SJSA1 (cell line): ENCODE data around the gene STAG2. TPM values are rescaled to one million over a fixed set of nuclear protein-coding genes. Genes with fewer than 3 reads are reported as not detected.
"Not testable (repeated sequence)": the region's sequence is repeated elsewhere in the genome, so short reads cannot be mapped to it uniquely, and the experiment has no call there.

Source experiments
- DNase-seq, 2 experiments: peaks; one replicate each; pipeline ENCODE4 v3.0.0-alpha.2; 2015 to 2020; ENCODE audit warnings: low spot score in 2 of 2, low read depth in 1 of 2
- H3K27ac ChIP-seq: fragments of 250-450 bp; sonication (Bioruptor Pico); 2 replicates; pipeline ENCODE4 v1.5.1; 2020; ENCODE audit warnings: mild to moderate bottlenecking, moderate library complexity
- H3K27me3 ChIP-seq: fragments of 250-450 bp; sonication (Bioruptor Pico); replicated peaks from 2 replicates; pipeline ENCODE4 v1.5.1; 2020; ENCODE audit warnings: mild to moderate bottlenecking, moderate library complexity
- H3K36me3 ChIP-seq: fragments of 250-450 bp; sonication (Bioruptor Pico); 2 replicates; pipeline ENCODE4 v1.5.1; 2020; ENCODE audit warnings: mild to moderate bottlenecking
- H3K4me1 ChIP-seq: fragments of 250-450 bp; sonication (Bioruptor Pico); replicated peaks from 2 replicates; pipeline ENCODE4 v1.6.1; 2021; ENCODE audit warnings: mild to moderate bottlenecking
- H3K4me3 ChIP-seq: fragments of 250-450 bp; sonication (Bioruptor Pico); 2 replicates; pipeline ENCODE4 v1.5.1; 2020; ENCODE audit warnings: mild to moderate bottlenecking
- H3K9me3 ChIP-seq: fragments of 250-450 bp; sonication (Bioruptor Pico); replicated peaks from 2 replicates; pipeline ENCODE4 v1.5.1; 2020; ENCODE audit warnings: mild to moderate bottlenecking
- total RNA-seq: library from RNA; depleted of rRNA; stranded (reverse); fragments of >200 nt; shearing (Covaris generic); gene quantifications from 2 replicates; pipeline ENCODE4 v1.2.3, GENCODE V29; 2014

The STAG2 gene
- total RNA-seq, 1 experiment from 2014 or later: 103 TPM

DNA sequence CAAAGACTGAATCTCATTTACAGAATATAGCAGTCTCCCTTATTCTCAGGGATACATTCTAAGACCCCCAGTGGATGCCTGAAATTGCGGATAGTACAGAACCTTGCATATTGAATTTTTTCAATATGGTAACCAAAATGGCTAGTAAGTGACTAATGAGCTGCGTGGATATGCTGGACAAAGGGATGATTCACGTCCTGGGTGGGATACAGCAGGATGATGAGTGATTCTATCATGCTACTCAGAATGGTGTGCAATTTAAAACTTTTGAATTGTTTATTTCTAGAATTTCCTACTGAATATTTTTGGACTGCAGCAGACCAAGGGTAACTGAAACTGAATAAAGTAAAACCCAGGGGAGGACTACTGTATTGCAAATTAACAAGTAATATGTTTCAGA is 66.7 kb downstream of the STAG2 start:
- no peaks in the 10 kb centered on the region for H3K27me3 ChIP-seq
- no peak overlapping the region for H3K4me3 ChIP-seq
- H3K4me1 ChIP-seq: peaks cover 11% of the 10 kb centered on the region
- no peaks in the 10 kb centered on the region for H3K9me3 ChIP-seq
- peaks cover 6% of the 10 kb centered on the region; the same call in 1 of the 2 replicates for H3K36me3 ChIP-seq
- peak; percentile 11 to 43 for DNase-seq
- no peak overlapping the region; the same call in 1 of the 2 replicates for H3K27ac ChIP-seq

- Histone ChIP-seq H3K27ac (no peak overlapping the region), H3K27me3 (no peaks in the 10 kb centered on the region), H3K4me1 (peaks cover 7% of the 10 kb centered on the region; the same call in 1 of the 2 replicates), H3K4me3 (no peak overlapping the region), H3K36me3 (peaks cover 9% of the 10 kb centered on the region; the same call in 1 of the 2 replicates), H3K9me3 (no peaks in the 10 kb centered on the region)
- DNase-seq: no peak
Observed at GRCh38 chrX:124030520-124030919, 69.0 kb downstream of the STAG2 start.

- Histone ChIP-seq H3K36me3 (peaks cover 9% of the 10 kb centered on the region; the same call in 1 of the 2 replicates), H3K9me3 (no peaks in the 10 kb centered on the region), H3K4me3 (no peak overlapping the region), H3K4me1 (no peaks in the 10 kb centered on the region; the same call in 1 of the 2 replicates), H3K27me3 (no peaks in the 10 kb centered on the region), H3K27ac (no peak overlapping the region)
- peak in 1 of 2 experiments; percentile 29 for DNase-seq
Observed at GRCh38 chrX:124033821-124034220, 72.3 kb downstream of the STAG2 start.

- Histone ChIP-seq H3K9me3 (no peaks in the 10 kb centered on the region), H3K36me3 (peaks cover 5% of the 10 kb centered on the region; the same call in 1 of the 2 replicates), H3K27ac (no peak overlapping the region), H3K4me3 (no peak overlapping the region), H3K4me1 (no peaks in the 10 kb centered on the region; the same call in 1 of the 2 replicates), H3K27me3 (no peaks in the 10 kb centered on the region)
- DNase-seq: no peak
Observed at GRCh38 chrX:124035657-124036056, 74.2 kb downstream of the STAG2 start.

DNA sequence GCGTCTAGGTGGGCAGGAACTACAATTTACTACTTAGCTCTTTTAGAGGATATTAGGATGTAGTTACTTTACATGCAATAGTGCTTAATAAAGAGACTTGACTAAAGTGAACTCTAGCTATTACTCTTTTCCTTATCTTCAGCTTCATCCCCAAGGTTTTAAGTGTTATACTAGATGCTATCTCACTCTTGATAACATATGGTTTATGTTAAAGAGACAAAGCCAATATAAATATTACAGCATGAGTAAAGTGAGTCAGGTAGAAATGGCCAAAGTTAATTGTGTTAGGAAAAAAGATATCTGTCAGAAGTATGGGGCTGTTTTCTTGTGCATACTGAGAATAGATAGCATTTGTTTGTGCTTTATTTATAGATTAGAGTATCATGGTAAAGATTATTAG is 80.5 kb downstream of the STAG2 start:
- Histone ChIP-seq H3K27me3 (no peaks in the 10 kb centered on the region), H3K4me1 (no peaks in the 10 kb centered on the region)
- no peak for DNase-seq

DNA sequence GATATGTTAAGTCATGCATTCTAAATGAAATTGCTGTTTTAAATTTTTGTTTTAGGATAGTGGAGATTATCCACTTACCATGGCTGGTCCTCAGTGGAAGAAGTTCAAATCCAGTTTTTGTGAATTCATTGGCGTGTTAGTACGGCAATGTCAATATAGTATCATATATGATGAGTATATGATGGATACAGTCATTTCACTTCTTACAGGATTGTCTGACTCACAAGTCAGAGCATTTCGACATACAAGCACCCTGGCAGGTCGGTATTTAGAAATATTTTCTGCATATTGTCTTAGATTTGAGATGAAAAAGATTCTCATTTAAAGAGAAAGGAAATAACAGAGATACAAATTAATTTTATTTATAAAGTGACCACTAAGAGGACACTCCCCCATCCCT is 83.6 kb downstream of the STAG2 start:
- no peak for DNase-seq
- H3K9me3 ChIP-seq: no peaks in the 10 kb centered on the region
- no peak overlapping the region for H3K4me3 ChIP-seq
- no peaks in the 10 kb centered on the region for H3K27me3 ChIP-seq
- H3K36me3 ChIP-seq: 0 out of 2 replicates have a peak, but pooled peaks cover 7% of the 10 kb centered on the region
- no peaks in the 10 kb centered on the region for H3K4me1 ChIP-seq
- no peak overlapping the region for H3K27ac ChIP-seq

More for the DNA sequence above, 80.5 kb downstream of the STAG2 start:
- no peak overlapping the region for H3K27ac ChIP-seq
- no peaks in the 10 kb centered on the region for H3K9me3 ChIP-seq
- H3K4me3 ChIP-seq: no peak overlapping the region
- H3K36me3 ChIP-seq: 0 out of 2 replicates have a peak, but pooled peaks cover 7% of the 10 kb centered on the region

DNA sequence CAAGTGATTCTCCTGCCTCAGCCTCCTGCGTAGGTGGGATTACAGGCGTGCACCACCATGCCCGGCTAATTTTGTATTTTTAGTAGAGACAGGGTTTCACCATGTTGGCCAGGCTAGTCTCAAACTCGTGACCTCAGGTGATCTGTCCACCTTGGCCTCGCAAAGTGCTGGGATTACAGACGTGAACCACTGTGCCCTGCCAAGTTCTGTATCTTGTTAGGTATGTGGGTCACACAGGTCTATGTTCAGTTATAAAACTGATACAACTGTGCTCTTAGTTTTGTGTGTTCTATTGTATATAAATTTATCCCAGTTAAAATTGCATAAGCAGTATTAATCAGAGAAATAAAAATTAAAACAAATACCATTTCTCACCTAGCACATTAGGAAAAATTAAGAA is 122.9 kb downstream of the STAG2 start:
- H3K9me3 ChIP-seq, H3K36me3 ChIP-seq, DNase-seq, H3K4me1 ChIP-seq, H3K4me3 ChIP-seq, H3K27me3 ChIP-seq, H3K27ac ChIP-seq: not testable (repeated sequence)

GRCh38 chrX:124085063-124085462 is 123.6 kb downstream of the STAG2 start:
- peaks cover 11% of the 10 kb centered on the region for H3K36me3 ChIP-seq
- no peak overlapping the region for H3K27ac ChIP-seq
- no peaks in the 10 kb centered on the region for H3K9me3 ChIP-seq
- DNase-seq: no peak
- H3K27me3 ChIP-seq: no peaks in the 10 kb centered on the region
- H3K4me1 ChIP-seq: no peaks in the 10 kb centered on the region
- H3K4me3 ChIP-seq: no peak overlapping the region

- Histone ChIP-seq H3K36me3 (peaks cover 21% of the 10 kb centered on the region), H3K9me3 (no peaks in the 10 kb centered on the region), H3K27ac (no peak overlapping the region), H3K4me3 (no peak overlapping the region), H3K27me3 (no peaks in the 10 kb centered on the region), H3K4me1 (no peaks in the 10 kb centered on the region)
- no peak for DNase-seq
Observed at GRCh38 chrX:124086411-124086810, 124.9 kb downstream of the STAG2 start.

GRCh38 chrX:124087000-124087746 is 125.7 kb downstream of the STAG2 start:
- Histone ChIP-seq H3K9me3 (no peaks in the 10 kb centered on the region), H3K27me3 (no peaks in the 10 kb centered on the region), H3K36me3 (peaks cover 22% of the 10 kb centered on the region), H3K4me3 (no peak overlapping the region), H3K27ac (no peak overlapping the region), H3K4me1 (no peaks in the 10 kb centered on the region)
- DNase-seq: no peak

DNA sequence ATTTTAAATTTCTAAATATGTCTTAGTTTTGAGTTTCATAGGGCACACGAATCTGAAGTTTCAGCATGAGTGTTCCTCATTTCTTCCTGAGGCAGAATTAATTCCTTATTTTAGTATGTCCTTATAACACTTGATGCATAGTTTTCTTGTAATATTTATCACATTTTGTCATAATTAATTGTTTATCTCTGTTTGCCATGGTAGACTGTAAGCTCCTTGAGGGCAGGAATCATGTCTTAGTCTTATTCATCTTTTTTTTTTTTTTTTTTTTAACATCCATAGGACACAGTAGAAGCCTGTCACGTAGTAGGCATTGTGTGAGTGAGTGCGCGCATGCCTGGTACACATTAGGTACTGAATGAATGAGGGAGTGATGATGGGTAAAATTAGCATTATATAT is 131.7 kb downstream of the STAG2 start:
- no peak overlapping the region for H3K4me3 ChIP-seq
- H3K27me3 ChIP-seq: no peaks in the 10 kb centered on the region
- H3K27ac ChIP-seq: no peak overlapping the region
- no peaks in the 10 kb centered on the region for H3K4me1 ChIP-seq
- H3K36me3 ChIP-seq: peaks cover 18% of the 10 kb centered on the region
- no peak for DNase-seq
- no peaks in the 10 kb centered on the region for H3K9me3 ChIP-seq

DNA sequence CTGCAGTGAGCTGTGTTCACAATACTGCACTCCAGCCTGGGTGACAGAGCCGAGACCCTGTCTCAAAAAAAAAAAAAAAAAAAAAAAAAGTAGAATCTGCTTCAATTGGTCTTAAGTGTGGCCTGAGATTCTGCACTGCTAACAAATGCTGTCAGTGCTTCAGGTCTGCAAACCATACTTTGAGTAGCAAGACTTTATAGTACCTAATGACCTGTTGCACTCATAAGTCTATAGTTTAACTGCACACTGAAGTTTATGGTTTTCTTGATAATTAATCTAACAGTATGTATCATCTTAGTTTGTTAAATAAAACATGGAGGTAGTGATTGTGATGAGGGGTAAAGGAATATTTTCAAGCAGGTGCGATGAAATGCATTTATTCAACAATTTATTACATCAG is 135.6 kb downstream of the STAG2 start:
- Histone ChIP-seq H3K27me3 (no peaks in the 10 kb centered on the region), H3K27ac (no peak overlapping the region), H3K4me3 (no peak overlapping the region), H3K36me3 (peaks cover 5% of the 10 kb centered on the region; the same call in 1 of the 2 replicates), H3K4me1 (no peaks in the 10 kb centered on the region), H3K9me3 (no peaks in the 10 kb centered on the region)
- no peak for DNase-seq

GRCh38 chrX:124098089-124098488 is 136.6 kb downstream of the STAG2 start:
- no peak for DNase-seq
- peaks cover 5% of the 10 kb centered on the region; the same call in 1 of the 2 replicates for H3K36me3 ChIP-seq
- H3K27ac ChIP-seq: no peak overlapping the region
- H3K4me1 ChIP-seq: no peaks in the 10 kb centered on the region
- no peak overlapping the region for H3K4me3 ChIP-seq
- no peaks in the 10 kb centered on the region for H3K27me3 ChIP-seq
- no peaks in the 10 kb centered on the region for H3K9me3 ChIP-seq

- no peaks in the 10 kb centered on the region for H3K27me3 ChIP-seq
Observed at GRCh38 chrX:124103966-124104365, 142.5 kb downstream of the STAG2 start.

More at GRCh38 chrX:124103966-124104365, 142.5 kb downstream of the STAG2 start:
- H3K27ac ChIP-seq: no peak overlapping the region
- no peak overlapping the region for H3K4me3 ChIP-seq
- no peaks in the 10 kb centered on the region for H3K36me3 ChIP-seq
- H3K4me1 ChIP-seq: no peaks in the 10 kb centered on the region
- H3K9me3 ChIP-seq: no peaks in the 10 kb centered on the region
- DNase-seq: no peak
